Stimulated activated CD4-positive, alpha-beta T cell treated with anti-CD3 and anti-CD28 coated beads, Interleukin-2, amount 100 ng/mL, for 4 hours (primary cell): ENCODE results near the gene RIN2.
"Not testable (repeated sequence)": the region's sequence is repeated elsewhere in the genome, so short reads cannot be mapped to it uniquely, and the experiment has no call there.

Experiments
- DNase-seq: peaks from one replicate; pipeline ENCODE4 v3.0.0-alpha.2; 2020; ENCODE audit warnings: low read depth

RIN2 gene

DNA sequence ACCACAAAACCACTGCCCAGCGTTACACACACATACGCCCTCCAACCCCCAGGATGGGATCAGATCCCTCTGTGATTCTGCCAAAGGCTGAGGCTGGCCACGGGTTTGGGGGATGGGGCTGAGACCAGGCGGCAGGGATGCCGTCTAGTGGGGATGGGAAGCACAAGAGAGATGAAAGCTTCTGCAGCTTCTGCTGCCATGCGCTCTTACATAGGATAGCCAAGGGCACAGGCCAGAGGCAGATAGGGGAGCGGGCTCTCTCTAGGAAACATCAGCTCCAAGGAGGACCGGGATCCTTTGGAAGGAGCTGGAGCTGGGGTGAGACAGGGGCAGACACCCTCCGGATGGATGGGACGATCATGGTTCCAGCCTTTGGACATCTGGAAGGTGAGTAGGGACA, 18.7 kb upstream of the RIN2 start:
- no peak for DNase-seq

GRCh38 chr20:19740512-19740911, 17.5 kb upstream of the RIN2 start:
- no peak for DNase-seq

GRCh38 chr20:19741924-19742323, 16.1 kb upstream of the RIN2 start:
- DNase-seq = no peak

GRCh38 chr20:19742974-19743639, 15.0 kb upstream of the RIN2 start:
- DNase-seq = no peak

DNA sequence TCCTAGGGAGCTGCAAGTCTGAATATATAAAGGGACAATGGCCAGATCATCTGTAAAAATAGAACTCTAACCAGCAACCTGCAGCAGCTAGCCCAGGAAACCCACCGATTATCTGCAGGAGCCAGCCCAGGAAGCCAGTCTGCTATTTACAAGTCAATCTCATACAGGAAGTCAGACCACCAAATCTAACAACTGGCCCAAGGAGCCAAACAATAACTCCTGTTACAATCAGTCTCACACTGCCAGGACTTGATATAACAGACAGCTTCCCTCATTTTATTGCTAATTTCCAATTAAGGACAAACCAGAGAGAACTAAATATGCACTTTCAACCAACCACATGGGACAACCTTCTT, 14.4 kb upstream of the RIN2 start:
- no peak for DNase-seq

DNA sequence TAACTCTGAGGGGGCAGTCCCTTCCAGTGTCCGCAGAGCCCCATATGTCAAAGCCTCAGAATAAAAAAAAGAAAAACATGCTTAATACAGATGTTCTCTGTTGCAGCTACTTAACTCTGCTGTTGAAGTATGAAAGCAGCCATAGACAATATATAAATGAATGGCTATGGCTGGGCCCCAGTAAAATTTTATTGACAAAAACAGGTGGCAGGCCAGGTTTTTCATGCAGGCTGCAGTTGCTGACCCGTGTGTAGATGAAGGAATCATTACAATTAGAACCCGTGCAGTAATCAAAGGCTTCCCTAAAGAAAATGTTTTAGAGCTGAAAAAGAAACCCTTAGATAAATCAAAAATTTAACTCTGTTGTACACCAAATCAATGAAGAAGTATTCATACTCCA, 13.0 kb upstream of the RIN2 start:
- no peak for DNase-seq

- DNase-seq = no peak
These were observed 12.5 kb upstream of the RIN2 start for GRCh38 chr20:19745584-19745983.

DNA sequence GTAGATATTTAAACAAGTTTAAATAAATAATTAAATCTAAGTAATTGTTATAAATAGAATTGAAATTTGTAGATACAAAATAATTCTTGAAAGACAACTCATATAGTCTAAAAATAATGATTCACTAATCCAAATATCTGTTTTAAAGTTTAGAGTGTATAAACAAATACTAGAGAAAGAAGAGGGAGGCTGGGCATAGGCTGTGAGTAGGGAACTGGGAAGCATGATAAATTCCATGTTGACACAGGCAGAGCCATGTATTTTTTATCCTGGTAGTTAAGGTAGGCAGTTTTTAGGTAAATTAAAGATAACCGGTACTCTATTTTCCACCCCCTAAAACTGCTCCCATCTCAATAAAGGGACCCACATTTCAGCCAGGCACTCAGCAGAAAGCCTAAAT, 11.7 kb upstream of the RIN2 start:
- DNase-seq = no peak

DNA sequence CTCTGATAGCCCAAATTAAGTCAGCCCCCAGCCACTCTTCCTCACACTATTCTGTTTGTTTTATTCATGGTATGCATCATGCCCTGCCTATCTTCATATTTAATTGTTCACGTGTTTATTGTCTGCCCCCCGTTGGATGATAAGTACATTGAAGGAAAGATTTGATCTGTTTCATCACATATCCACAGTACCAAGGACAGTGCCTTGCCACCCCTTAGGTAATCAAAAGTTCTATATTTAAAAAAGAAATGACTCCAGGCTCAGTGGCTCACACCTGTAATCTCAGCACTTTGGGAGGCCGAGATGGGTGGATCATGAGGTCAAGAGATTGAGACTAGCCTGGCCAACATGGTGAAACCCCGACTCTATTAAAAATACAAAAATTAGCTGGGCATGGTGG, 10.2 kb upstream of the RIN2 start:
- DNase-seq = no peak

DNA sequence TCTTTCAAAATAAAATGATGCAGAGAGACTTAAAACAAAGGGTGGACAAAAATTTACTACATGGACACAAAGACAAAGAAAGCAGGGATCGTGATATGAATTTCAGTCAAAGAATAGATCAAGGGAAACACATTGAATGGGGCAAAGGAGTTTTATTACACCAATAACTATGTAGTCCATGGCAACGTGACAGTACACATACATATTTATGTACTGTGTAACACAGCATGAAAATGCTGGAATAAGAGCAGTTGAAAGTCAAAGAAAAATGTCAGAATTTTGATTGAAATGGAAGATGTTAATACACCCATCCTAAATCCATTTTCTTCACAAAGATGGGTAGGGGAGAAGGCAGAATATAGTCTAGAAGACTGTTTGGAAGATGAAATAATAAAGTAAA, 9.4 kb upstream of the RIN2 start:
- no peak for DNase-seq

DNA sequence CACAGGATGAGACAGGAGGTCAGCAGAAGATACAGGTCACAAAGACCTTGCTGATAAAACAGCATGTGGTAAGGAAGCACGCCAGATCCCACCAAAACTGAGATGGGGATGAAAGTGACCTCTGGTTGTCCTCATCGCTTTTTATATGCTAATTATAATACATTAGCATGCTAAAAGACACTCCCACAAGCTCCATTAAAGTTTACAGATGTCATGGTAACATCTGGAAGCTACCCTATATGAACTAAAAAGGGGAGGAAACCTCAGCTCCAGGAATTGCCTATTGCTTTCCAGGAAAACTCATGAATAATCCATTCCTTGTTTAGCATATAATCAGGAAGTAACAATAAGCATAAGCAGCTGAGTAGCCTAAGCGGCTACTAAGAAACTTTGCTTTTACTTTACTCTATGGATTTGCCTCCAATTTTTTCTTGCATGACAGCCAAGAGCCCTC, 8.4 kb upstream of the RIN2 start:
- no peak for DNase-seq

DNA sequence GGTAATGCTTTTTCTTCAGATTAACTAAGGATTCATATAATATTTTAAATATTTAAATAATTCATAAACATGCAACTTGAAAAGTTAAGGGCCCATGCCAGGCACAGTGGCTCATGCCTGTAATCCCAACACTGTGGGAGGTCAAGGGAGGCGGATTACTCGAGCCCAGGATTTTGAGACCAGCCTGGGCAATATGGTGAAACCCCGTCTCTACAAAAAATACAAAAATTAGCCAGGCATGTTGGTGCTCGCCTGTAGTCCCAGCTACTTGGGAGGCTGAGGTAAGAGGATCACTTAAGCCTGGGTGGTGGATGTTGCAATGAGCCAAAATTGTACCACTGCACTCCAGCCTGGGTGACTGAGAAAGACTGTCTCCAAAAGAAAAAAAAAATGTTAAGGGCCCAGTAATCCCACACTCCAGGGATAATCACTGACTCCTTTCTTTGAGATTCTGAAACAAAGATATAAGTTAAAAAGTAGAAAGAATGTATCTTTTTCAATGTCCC, 7.9 kb upstream of the RIN2 start:
- DNase-seq = no peak

- no peak for DNase-seq
These were observed 7.0 kb upstream of the RIN2 start for GRCh38 chr20:19750907-19751636.

DNA sequence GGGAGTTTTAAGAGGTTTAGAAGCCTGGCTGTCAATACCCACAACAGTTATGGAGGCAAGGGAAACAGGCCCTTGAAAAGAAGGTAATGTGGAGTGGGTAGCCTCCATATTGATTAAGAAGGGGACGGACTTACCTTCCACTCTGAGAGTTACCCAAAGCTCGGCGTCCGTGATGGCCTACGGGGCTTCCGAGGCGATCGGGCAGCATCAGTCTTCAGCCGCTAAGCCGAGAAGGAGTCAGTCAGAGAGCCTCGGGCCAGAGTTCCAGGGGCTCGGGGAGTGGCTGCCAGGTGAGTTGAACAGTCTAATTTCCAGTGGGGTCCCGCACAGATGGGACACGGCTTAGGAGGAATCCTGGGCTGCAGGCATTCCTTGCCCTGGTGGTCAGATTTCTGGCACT, 3.9 kb upstream of the RIN2 start:
- not testable (repeated sequence) for DNase-seq

DNA sequence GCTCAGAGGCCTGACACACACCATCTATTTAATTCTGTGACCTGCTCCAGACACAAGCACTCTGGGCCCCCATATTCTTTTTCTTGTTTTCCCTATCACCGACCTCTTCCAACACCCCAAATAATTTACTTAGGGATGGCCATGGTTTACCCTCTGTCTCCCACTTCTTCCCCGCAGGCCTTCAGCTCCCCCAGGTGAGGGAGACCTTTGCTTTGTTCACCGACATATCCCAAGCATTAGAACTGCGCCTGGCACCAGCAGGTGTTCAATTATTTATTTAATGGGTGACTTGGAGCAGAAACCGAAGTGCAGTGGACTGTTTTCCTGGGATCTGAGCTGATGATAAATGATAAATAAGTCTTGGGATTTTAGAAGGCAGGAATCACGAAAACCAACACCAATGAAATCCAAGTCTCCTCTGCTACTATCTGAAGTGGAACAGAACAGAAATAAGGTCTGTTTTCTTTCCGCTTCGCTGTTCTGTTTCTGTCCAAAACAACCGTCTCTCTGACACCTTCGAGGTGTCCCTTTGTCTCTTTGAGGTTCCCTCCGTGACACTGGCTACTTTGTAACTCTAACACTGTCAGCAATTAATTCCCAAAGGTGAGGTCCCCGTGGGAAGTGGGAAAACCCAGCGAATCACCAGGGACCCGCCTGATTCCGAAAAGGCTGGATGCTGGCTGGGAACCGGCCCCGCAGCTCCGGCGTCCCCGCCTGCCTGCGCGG, 1.1 kb upstream of the RIN2 start:
- no peak for DNase-seq

DNA sequence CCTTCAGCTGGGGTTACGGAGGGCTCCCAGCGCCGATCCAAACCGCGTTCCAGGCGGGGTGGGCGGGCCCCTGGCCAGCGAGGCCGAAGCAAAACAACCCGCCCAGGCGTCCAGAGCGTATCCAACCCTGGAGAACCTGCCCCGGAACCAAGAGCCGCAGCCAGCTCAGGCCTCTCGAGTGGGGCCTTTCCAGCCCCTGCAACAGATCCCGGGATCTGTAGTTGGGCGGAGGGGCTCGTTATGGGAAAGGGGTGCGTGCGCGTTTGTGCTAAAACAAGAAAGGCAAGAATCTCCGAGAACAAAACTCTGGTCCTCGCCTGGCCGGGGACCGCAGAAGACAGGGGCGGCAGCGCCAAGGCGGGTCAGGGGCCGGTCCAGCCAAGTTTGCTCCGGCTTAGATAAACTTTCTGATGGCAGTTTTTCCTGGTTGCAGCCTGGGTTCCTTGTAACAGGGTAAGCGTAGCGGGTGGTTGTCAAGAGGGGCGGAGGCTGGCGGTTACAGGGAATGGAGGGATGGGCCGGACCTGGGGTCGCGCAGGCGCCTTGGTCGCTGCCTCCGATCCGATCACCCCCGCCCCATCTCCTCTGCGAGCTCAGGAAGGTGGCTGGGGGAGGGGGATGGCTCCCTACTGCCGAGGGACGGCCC, 448 bp upstream of the RIN2 start:
- no peak for DNase-seq

GRCh38 chr20:19758501-19759331, 658 bp downstream of the RIN2 start:
- DNase-seq = no peak

DNA sequence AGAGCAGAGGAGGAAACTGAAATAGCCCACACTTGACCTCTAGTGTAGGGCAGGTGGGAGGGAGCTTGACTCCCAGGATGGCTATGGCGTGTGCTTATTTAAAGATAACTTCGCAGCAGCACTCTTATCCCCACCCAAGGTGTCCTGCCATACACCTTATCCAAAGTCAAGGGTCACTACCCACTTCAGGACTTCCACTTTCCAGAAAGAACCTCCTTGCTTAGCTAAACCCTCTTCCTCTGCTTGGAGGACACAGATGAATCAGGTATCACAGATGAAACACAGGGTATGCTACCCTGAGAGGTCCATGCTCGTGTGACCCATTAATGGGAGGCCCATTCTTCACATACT, 2.3 kb downstream of the RIN2 start:
- no peak for DNase-seq

GRCh38 chr20:19761326-19761725, 3.3 kb downstream of the RIN2 start:
- DNase-seq = no peak

- DNase-seq = no peak
These were observed 3.8 kb downstream of the RIN2 start for GRCh38 chr20:19761841-19762240.

DNA sequence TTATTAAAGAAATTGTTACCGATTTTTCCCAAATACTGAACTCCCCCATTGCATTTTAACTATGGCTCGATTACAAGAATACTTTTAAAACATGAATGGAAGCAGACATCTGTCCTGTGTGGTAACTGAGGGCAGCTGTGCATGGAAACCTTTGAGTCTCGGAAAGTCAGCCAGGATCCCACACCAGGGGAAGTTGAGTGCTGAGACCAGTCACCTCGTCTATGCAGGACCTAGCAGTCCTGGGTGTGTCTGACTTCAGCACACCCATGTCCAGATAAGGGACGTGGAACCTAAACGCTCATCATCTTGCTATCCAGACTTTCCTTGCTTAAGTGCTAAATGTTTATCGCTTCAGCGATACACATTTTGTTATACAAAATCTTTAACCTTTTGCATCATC, 6.1 kb downstream of the RIN2 start:
- DNase-seq = no peak

DNA sequence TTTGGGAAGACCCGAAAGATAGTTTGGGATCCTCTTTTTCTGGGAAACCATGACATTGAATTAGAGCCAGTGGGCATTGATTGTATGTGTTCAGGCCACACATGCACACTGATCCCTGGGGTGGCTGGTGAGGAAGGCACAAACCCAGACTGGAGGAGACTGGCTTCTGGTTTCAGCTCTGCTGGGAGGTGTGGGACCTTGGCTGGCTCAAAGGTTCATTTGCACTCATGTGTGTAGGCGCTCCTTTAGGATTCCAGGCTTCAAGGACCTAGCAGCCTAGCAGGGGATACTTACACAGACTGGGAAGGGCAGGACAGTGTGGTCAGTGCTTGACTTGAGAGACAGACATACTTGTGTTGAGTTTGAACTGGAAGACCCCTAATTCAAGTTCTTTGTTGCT, 7.2 kb downstream of the RIN2 start:
- no peak for DNase-seq
